ENCODE results near the gene DAD1. TPM values are rescaled to one million over a fixed set of nuclear protein-coding genes. Genes with fewer than 3 reads are reported as not detected.
A peak's percentile ranks its signal among the peaks of the same experiment; 100 is the strongest.

DAD1 gene
- total RNA-seq, 2 donors from 2014 or later = 109 to 236 TPM

DNA sequence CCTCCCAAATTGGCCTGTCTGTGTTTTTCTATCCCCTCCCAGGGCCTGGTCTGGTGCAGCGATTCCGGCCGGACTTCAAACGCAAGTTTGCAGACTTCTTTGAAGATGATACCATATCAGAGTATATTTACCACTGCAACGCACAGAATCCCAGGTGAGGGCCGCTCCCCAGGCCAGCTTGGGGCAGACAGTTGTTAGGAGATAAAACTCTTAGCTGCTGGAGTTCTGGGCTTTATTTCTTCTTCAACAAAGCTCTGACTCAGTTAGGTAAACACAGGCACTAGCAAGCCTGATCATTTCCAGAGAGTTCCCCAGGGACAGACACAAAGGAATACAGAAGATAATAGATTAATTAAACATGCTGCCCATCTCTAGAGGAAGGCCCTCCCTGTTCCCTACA, 17.4 kb upstream of the DAD1 start:
- no peaks in the 10 kb centered on the region for H3K9me3 ChIP-seq
- no peak for TF ChIP-seq CTCF (IDR thresholded peaks at IDR 0.05)
- no peak for DNase-seq (ENCODE audit: low spot score)
- ATAC-seq (ENCODE audit: insufficient number of reproducible peaks, low FRiP score, low read depth) = no peak
- no peaks in the 10 kb centered on the region for H3K4me1 ChIP-seq (ENCODE audit: control insufficient read depth in 1 of 2, low read depth in 2 of 2)
- H3K27me3 ChIP-seq (replicated peaks; ENCODE audit: insufficient read depth) = no peaks in the 10 kb centered on the region
- no peak overlapping the region for H3K4me3 ChIP-seq
- no peak overlapping the region for H3K27ac ChIP-seq
- peaks cover 88% of the 10 kb centered on the region for H3K36me3 ChIP-seq

GRCh38 chr14:22602862-22603261, 13.8 kb upstream of the DAD1 start:
- no peak for TF ChIP-seq CTCF (IDR thresholded peaks at IDR 0.05)
- H3K27me3 ChIP-seq (replicated peaks; ENCODE audit: insufficient read depth) = no peaks in the 10 kb centered on the region
- no peak overlapping the region for H3K4me3 ChIP-seq
- peaks cover 9 to 20% of the 10 kb centered on the region in 2 donors for H3K4me1 ChIP-seq (ENCODE audit: control insufficient read depth in 1 of 2, low read depth in 2 of 2)
- no peak overlapping the region for H3K27ac ChIP-seq
- H3K9me3 ChIP-seq = no peaks in the 10 kb centered on the region
- peaks cover 63% of the 10 kb centered on the region for H3K36me3 ChIP-seq
- DNase-seq (ENCODE audit: low spot score) (no peak), ATAC-seq (ENCODE audit: insufficient number of reproducible peaks, low FRiP score, low read depth) (no peak)

DNA sequence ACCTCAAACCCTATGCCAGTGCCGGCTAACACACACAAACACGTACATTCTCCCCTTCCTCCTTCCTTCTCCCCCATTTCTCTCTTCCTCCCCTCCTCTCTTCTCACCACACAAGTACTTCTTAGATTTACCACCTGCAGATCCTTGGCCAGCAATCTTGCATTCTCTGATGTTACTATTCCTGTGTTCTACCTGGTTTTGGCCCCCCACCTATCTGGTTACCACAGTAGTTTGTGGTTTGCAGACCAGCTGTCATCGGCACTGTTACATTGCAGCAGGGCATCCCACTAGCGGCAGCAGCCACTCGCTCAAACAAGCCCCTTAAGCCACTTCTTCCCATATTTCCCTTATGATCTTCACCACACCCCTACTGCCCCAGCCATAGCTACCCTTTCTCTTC, 13.0 kb upstream of the DAD1 start:
- Histone ChIP-seq H3K27ac (no peak overlapping the region), H3K4me3 (no peak overlapping the region), H3K9me3 (no peaks in the 10 kb centered on the region), H3K36me3 (peaks cover 56% of the 10 kb centered on the region), H3K27me3 (replicated peaks; ENCODE audit: insufficient read depth) (no peaks in the 10 kb centered on the region), H3K4me1 (ENCODE audit: control insufficient read depth in 1 of 2, low read depth in 2 of 2) (peaks cover 13 to 26% of the 10 kb centered on the region in 2 donors)
- no peak for ATAC-seq (ENCODE audit: insufficient number of reproducible peaks, low FRiP score, low read depth)
- no peak for TF ChIP-seq CTCF (IDR thresholded peaks at IDR 0.05)
- no peak for DNase-seq (ENCODE audit: low spot score)

DNA sequence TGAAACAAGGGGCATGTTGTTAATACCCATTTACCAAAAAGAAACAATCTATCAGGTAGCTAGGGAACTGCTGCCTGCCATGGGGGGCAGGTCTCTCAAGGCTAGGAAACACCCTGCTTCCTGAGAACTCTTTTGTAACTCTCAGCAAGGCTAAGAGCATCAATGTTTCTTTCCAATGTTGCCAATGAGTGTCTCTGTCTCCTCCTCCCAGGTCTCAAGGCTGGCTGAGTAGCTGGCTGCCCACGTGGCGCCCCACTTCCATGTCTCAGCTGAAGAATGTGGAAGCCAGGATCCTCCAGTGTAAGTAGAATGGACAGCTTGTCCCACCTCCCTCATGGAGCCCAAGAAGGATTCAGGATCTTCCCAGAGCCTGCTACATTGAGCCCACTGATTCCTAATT, 12.4 kb upstream of the DAD1 start:
- TF ChIP-seq CTCF (IDR thresholded peaks at IDR 0.05) = no peak
- Histone ChIP-seq H3K36me3 (peaks cover 51% of the 10 kb centered on the region), H3K4me1 (ENCODE audit: control insufficient read depth in 1 of 2, low read depth in 2 of 2) (peaks cover 13 to 26% of the 10 kb centered on the region in 2 donors), H3K4me3 (no peak overlapping the region), H3K9me3 (no peaks in the 10 kb centered on the region), H3K27ac (no peak overlapping the region), H3K27me3 (replicated peaks; ENCODE audit: insufficient read depth) (no peaks in the 10 kb centered on the region)
- DNase-seq (ENCODE audit: low spot score) = no peak
- no peak for ATAC-seq (ENCODE audit: insufficient number of reproducible peaks, low FRiP score, low read depth)

DNA sequence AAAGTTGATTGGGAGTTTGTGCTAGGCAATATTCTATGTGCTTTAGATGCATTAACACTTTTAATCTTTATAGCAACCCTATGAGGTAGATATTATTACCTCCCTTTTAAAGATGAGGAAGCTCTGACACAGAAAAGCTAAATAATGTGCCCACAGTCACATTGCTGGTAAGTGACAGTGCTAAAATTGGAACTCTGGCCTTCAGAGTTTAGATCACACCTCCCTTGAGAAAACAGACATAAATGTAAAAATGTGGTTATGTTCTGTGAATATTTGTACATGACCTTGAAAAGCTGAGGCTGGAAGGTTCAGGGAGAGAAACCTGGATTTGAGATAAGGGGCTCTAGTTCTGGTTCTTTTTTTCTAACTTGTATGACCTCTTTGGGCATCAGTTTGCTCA, 11.0 kb upstream of the DAD1 start:
- Histone ChIP-seq H3K27ac (no peak overlapping the region), H3K9me3 (no peaks in the 10 kb centered on the region), H3K4me3 (peak overlapping the region; percentile 88), H3K36me3 (peaks cover 37% of the 10 kb centered on the region), H3K27me3 (replicated peaks; ENCODE audit: insufficient read depth) (no peaks in the 10 kb centered on the region), H3K4me1 (ENCODE audit: control insufficient read depth in 1 of 2, low read depth in 2 of 2) (peaks cover 13 to 26% of the 10 kb centered on the region in 2 donors)
- TF ChIP-seq CTCF (IDR thresholded peaks at IDR 0.05) = no peak
- DNase-seq (ENCODE audit: low spot score) (no peak), ATAC-seq (ENCODE audit: insufficient number of reproducible peaks, low FRiP score, low read depth) (no peak)

Data from thoracic aorta (tissue), 2 donors.